ENCODE results near the gene MYO10.

DNA sequence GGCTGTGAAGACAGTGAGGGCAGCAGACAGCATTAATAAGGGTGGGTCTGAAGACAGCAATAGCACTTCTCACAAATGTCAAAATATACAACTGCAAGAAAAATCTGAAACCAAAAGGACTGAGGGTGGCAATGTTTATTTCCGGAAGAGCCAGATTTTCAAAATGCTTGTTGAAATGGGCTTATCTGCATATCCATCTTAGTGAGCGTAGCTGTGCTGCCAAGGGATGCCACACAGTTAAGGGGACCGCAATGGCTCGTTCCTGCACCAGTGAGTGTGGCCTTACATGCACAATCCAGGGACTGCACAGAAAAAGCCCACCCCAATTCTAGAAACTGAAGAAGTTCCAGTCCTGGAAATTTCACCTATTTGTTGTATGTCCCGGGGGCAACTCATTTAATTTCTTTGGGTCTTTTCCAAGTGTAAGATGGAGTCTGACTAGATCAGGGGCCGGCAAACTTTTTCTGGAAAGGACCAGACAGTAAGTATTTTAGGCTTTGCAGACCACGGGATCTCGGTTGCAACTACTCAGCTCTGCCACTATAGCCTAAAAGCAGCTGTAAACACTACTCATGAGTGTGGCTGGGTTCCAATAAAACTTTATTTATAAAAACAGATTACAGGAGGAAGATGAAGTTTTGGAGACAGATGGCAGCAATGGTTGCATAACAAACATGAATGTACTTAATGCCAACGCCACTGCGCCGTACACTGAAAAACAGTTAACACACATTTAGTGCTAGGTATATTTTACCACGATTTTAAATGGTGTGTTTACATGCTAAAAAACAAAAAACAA is 154.1 kb downstream of the MYO10 start:
- TF ChIP-seq ISL1 (CRISPR knock-in tag; IDR thresholded peaks at IDR 0.05) (no peak), RARB (CRISPR knock-in tag; IDR thresholded peaks at IDR 0.05) (no peak), ZFP3 (CRISPR knock-in tag; IDR thresholded peaks at IDR 0.05) (no peak), BACH2 (CRISPR knock-in tag; IDR thresholded peaks at IDR 0.05; ENCODE audit: borderline replicate concordance) (no peak), ARNTL (CRISPR knock-in tag; IDR thresholded peaks at IDR 0.05; ENCODE audit: borderline replicate concordance, low read depth) (no peak), ZNF565 (CRISPR knock-in tag; conservative IDR thresholded peaks at IDR 0.05; ENCODE audit: low read depth) (no peak), PPARA (CRISPR knock-in tag; IDR thresholded peaks at IDR 0.05; ENCODE audit: borderline replicate concordance) (no peak), CSDC2 (CRISPR knock-in tag; IDR thresholded peaks at IDR 0.05) (no peak)
